ENCODE data around the gene ME3. TPM values are rescaled to one million over a fixed set of nuclear protein-coding genes. Genes with fewer than 3 reads are reported as not detected.

Gene ME3
- total RNA-seq, 1 experiment from 2014 or later, result 1.8 TPM

DNA sequence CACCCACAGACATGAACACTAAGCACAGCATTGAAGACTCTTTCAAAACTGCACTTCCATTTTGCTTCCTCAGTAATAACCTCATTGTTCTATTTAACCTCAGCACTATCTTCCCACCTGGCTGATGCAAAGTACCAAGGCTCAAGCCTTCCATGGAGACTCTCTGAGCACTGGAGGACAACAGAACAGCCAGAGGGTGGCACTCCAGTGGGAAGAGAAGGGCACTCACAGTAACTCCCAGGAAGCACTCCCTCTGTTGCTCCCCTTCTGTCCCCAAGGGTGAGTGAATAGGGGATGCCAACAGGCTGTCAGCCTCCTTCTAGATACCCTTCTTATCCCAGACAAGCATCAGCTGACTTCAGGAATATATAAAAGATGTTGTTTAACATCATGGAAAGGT is 3.5 kb downstream of the ME3 start:
- POLR2A ChIA-PET, result no interaction called here

DNA sequence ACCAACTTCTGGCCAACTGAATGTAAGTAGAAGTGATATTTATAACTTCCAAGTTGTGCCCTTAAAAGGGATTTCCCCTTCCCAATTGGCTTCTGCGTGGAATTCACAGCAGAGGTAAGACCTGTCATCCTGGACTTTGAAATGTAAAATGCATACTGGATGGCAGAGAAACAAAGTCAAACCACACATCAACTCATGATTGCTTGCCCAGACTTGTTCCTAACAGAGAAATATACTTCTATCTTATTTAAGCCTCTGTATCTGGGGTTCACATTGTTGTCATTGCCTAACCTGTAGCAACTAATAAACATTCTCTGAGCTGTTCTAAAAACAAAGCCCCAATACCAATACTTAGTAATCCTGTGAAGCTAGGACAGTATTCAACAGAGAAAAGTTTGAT is 6.2 kb downstream of the ME3 start:
- CTCF ChIA-PET, result interaction anchor here (1.4 kb wide), 1 partner anchor 10 kb away, joined by 6 read pairs; no protein-coding TSS in a partner anchor
- ATAC-seq, result no peak
- Mint-ChIP-seq H3K27ac (no peak overlapping the region), H3K27me3 (ENCODE audit: low read depth) (peaks cover 21% of the 10 kb centered on the region), H3K9me3 (no peaks in the 10 kb centered on the region), H3K4me3 (no peak overlapping the region), H3K4me1 (peaks cover 23% of the 10 kb centered on the region), H3K36me3 (no peaks in the 10 kb centered on the region)
- POLR2A ChIA-PET, result no interaction called here
- DNase-seq (ENCODE audit: low spot score), result no peak
- TF ChIP-seq CREM (CRISPR knock-in tag; IDR thresholded peaks at IDR 0.05), result no peak

More for the DNA sequence above, 3.5 kb downstream of the ME3 start:
- no peak for DNase-seq (ENCODE audit: low spot score)
- CTCF ChIA-PET, result no interaction called here
- Mint-ChIP-seq H3K27ac (no peak overlapping the region), H3K27me3 (ENCODE audit: low read depth) (peaks cover 45% of the 10 kb centered on the region), H3K4me3 (no peak overlapping the region), H3K36me3 (no peaks in the 10 kb centered on the region), H3K9me3 (no peaks in the 10 kb centered on the region), H3K4me1 (peaks cover 25% of the 10 kb centered on the region)
- no peak for ATAC-seq
- TF ChIP-seq, protein P1, sequence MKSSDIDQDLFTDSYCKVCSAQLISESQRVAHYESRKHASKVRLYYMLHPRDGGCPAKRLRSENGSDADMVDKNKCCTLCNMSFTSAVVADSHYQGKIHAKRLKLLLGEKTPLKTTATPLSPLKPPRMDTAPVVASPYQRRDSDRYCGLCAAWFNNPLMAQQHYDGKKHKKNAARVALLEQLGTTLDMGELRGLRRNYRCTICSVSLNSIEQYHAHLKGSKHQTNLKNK (CRISPR knock-in tag; IDR thresholded peaks at IDR 0.05), result no peak
- TF ChIP-seq ZNF138 (CRISPR knock-in tag; conservative IDR thresholded peaks at IDR 0.05), result no peak

DNA sequence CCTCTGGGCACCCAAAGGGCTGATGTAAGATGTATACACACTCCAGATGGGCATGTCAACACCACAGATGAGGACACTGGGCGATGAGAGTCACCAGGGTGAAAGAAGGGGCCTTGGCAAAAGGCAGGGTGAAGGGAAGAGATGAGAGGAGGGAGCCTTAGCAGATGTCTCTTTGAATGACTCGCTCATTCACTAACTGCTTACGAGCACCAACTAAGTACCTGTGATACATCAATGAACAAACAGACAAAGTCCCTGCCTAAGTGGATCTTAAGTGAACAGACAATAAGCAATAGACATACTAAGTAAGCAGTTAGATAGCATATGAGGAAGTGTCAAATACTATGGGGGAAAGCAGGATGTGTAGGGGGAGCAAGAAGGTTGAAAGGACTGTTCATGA is 7.5 kb downstream of the ME3 start:
- TF ChIP-seq TEAD1 (CRISPR knock-in tag; IDR thresholded peaks at IDR 0.05), result no peak
- no peak for TF ChIP-seq ZNF396 (CRISPR knock-in tag; IDR thresholded peaks at IDR 0.05; ENCODE audit: borderline replicate concordance)
- TF ChIP-seq, protein P2, sequence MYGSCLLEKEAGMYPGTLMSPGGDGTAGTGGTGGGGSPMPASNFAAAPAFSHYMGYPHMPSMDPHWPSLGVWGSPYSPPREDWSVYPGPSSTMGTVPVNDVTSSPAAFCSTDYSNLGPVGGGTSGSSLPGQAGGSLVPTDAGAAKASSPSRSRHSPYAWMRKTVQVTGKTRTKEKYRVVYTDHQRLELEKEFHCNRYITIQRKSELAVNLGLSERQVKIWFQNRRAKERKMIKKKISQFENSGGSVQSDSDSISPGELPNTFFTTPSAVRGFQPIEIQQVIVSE (CRISPR knock-in tag; IDR thresholded peaks at IDR 0.05; ENCODE audit: borderline replicate concordance), result no peak
- Mint-ChIP-seq H3K36me3 (no peaks in the 10 kb centered on the region), H3K27ac (no peak overlapping the region), H3K4me1 (peaks cover 18% of the 10 kb centered on the region), H3K27me3 (ENCODE audit: low read depth) (peaks cover 8% of the 10 kb centered on the region), H3K4me3 (no peak overlapping the region), H3K9me3 (no peaks in the 10 kb centered on the region)
- POLR2A ChIA-PET, result no interaction called here
- ATAC-seq (no peak), DNase-seq (ENCODE audit: low spot score) (no peak)
- CTCF ChIA-PET, result no interaction called here

DNA sequence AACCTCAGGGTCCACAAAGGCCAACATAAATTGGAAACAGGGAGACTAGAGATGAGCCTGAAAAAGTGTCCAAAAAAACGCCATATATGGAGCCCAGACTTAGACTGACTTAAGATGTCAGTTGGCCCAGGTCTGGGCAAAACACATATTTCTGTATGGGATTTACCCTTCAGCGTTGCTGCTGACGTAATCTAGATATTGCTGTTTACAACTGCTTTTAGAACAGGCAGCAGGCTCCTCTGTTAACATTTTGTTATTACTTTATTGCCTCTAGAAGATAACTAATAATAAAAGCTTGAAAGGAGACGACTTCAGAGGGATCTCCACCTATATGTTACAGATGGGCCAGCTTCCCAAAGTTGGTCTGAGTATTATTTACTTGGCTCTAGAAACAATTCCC is 8.7 kb downstream of the ME3 start:
- Mint-ChIP-seq H3K27ac (no peak overlapping the region), H3K36me3 (no peaks in the 10 kb centered on the region), H3K4me1 (peaks cover 14% of the 10 kb centered on the region), H3K9me3 (no peaks in the 10 kb centered on the region), H3K27me3 (ENCODE audit: low read depth) (no peaks in the 10 kb centered on the region; the same call in 1 of the 2 replicates), H3K4me3 (no peak overlapping the region)
- ChIA-PET CTCF (interaction anchor here (1.4 kb wide), 1 partner anchor 12 kb away, joined by 4 read pairs; no protein-coding TSS in a partner anchor), POLR2A (no interaction called here)
- no peak for DNase-seq (ENCODE audit: low spot score)
- TF ChIP-seq GABPB1 (CRISPR knock-in tag; IDR thresholded peaks at IDR 0.05) (no peak), ZNF317 (CRISPR knock-in tag; IDR thresholded peaks at IDR 0.05; ENCODE audit: borderline replicate concordance, low read depth) (no peak), ZNF671 (CRISPR knock-in tag; IDR thresholded peaks at IDR 0.05) (no peak), PRRX2 (CRISPR knock-in tag; IDR thresholded peaks at IDR 0.05) (no peak), ZNF232 (CRISPR knock-in tag; IDR thresholded peaks at IDR 0.05) (no peak), GTF2I (CRISPR knock-in tag; conservative IDR thresholded peaks at IDR 0.05) (no peak), EMX1 (CRISPR knock-in tag; IDR thresholded peaks at IDR 0.05) (no peak)
- TF ChIP-seq, protein P3, sequence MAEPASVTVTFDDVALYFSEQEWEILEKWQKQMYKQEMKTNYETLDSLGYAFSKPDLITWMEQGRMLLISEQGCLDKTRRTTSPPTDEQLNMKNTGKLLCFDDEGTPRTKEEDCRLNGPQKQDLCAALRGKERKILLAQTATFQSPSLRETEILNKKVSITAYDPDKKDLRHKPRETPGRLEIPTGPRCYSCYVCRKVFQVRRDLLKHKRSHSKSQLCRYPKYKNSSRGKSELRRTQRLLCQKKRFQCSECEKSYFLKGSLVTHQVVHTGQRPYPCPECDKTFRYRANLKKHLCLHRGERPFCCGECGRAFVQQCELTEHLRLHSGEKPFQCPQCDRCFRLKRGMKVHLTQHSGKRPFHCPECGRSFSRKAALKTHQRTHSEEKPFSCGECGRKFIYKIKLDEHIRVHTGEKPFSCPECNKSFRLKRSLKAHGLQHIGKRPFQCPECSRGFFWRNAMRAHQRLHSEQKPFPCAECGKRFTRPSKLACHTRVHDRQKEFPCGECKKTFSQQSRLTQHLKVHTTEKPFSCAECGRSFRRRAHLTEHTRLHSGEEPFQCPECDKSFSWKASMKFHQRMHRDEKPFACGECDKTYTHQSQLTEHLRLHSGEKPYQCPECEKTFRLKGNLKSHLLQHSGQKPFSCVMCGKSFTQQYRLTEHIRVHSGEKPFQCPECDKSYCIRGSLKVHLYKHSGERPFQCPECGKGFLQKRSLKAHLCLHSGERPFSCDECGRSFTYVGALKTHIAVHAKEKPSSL (CRISPR knock-in tag; conservative IDR thresholded peaks at IDR 0.05), result no peak
- TF ChIP-seq, protein P4, sequence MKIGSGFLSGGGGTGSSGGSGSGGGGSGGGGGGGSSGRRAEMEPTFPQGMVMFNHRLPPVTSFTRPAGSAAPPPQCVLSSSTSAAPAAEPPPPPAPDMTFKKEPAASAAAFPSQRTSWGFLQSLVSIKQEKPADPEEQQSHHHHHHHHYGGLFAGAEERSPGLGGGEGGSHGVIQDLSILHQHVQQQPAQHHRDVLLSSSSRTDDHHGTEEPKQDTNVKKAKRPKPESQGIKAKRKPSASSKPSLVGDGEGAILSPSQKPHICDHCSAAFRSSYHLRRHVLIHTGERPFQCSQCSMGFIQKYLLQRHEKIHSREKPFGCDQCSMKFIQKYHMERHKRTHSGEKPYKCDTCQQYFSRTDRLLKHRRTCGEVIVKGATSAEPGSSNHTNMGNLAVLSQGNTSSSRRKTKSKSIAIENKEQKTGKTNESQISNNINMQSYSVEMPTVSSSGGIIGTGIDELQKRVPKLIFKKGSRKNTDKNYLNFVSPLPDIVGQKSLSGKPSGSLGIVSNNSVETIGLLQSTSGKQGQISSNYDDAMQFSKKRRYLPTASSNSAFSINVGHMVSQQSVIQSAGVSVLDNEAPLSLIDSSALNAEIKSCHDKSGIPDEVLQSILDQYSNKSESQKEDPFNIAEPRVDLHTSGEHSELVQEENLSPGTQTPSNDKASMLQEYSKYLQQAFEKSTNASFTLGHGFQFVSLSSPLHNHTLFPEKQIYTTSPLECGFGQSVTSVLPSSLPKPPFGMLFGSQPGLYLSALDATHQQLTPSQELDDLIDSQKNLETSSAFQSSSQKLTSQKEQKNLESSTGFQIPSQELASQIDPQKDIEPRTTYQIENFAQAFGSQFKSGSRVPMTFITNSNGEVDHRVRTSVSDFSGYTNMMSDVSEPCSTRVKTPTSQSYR (CRISPR knock-in tag; IDR thresholded peaks at IDR 0.05), result no peak
- TF ChIP-seq, protein P5, sequence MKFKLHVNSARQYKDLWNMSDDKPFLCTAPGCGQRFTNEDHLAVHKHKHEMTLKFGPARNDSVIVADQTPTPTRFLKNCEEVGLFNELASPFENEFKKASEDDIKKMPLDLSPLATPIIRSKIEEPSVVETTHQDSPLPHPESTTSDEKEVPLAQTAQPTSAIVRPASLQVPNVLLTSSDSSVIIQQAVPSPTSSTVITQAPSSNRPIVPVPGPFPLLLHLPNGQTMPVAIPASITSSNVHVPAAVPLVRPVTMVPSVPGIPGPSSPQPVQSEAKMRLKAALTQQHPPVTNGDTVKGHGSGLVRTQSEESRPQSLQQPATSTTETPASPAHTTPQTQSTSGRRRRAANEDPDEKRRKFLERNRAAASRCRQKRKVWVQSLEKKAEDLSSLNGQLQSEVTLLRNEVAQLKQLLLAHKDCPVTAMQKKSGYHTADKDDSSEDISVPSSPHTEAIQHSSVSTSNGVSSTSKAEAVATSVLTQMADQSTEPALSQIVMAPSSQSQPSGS (CRISPR knock-in tag; IDR thresholded peaks at IDR 0.05; ENCODE audit: borderline replicate concordance, low read depth), result no peak
- TF ChIP-seq, protein P6, sequence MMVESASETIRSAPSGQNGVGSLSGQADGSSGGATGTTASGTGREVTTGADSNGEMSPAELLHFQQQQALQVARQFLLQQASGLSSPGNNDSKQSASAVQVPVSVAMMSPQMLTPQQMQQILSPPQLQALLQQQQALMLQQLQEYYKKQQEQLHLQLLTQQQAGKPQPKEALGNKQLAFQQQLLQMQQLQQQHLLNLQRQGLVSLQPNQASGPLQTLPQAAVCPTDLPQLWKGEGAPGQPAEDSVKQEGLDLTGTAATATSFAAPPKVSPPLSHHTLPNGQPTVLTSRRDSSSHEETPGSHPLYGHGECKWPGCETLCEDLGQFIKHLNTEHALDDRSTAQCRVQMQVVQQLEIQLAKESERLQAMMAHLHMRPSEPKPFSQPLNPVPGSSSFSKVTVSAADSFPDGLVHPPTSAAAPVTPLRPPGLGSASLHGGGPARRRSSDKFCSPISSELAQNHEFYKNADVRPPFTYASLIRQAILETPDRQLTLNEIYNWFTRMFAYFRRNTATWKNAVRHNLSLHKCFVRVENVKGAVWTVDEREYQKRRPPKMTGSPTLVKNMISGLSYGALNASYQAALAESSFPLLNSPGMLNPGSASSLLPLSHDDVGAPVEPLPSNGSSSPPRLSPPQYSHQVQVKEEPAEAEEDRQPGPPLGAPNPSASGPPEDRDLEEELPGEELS (CRISPR knock-in tag; IDR thresholded peaks at IDR 0.05), result no peak
- TF ChIP-seq, protein P7, sequence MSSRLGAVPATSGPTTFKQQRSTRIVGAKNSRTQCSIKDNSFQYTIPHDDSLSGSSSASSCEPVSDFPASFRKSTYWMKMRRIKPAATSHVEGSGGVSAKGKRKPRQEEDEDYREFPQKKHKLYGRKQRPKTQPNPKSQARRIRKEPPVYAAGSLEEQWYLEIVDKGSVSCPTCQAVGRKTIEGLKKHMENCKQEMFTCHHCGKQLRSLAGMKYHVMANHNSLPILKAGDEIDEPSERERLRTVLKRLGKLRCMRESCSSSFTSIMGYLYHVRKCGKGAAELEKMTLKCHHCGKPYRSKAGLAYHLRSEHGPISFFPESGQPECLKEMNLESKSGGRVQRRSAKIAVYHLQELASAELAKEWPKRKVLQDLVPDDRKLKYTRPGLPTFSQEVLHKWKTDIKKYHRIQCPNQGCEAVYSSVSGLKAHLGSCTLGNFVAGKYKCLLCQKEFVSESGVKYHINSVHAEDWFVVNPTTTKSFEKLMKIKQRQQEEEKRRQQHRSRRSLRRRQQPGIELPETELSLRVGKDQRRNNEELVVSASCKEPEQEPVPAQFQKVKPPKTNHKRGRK (CRISPR knock-in tag; IDR thresholded peaks at IDR 0.05; ENCODE audit: borderline replicate concordance), result no peak
- no peak for ATAC-seq
